Measurements from ENCODE around the gene LFNG. TPM values are rescaled to one million over a fixed set of nuclear protein-coding genes. Genes with fewer than 3 reads are reported as not detected.
A peak's percentile ranks its signal among the peaks of the same experiment; 100 is the strongest.

The LFNG gene
- total and polyA plus RNA-seq, 12 donors = 2.4 to 11.8 (median 9.0) TPM

DNA sequence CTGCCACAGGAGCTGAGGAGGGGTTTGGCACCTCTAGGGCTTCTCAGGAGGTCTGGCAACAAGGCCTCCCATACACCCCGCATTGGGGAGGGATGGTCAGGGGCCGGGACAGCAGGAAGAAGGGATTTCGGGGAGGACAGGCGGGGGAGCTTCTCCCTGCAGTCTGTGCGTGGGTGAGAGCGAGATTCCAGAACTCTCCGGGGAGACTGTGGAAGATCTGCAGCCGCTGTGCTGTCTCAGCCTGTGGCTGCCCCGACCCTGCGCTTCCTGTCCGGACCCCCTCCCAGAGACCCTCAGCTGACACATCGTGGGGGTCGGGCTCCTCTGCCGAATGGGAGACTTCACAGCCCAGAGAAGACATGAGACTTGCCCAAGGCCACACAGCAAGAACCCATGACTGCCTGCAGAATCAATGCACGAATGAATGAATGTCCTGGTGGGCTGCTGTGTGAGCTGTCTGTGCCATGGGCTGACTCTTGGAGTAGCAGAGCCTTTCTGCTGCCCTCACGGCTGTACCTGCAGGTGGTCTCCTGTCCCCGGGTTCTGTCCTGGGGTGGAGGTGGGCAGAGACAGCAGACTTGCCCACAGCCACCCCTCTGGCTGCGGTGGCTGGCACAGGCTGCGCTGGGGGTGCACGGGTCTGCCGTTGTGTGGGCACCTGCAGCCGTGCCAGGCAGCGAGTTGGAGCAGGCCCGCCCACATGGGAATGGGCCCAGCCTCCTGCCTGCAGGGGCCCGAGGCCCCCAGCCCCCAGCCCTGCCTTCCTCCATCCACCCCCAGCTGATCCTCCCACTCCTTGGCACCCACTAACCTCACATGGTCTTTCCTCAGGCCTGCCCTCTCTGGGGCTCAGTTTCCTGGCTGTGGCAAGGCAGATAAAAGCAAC is 16.3 kb upstream of the LFNG start:
- TF ChIP-seq, protein P1, sequence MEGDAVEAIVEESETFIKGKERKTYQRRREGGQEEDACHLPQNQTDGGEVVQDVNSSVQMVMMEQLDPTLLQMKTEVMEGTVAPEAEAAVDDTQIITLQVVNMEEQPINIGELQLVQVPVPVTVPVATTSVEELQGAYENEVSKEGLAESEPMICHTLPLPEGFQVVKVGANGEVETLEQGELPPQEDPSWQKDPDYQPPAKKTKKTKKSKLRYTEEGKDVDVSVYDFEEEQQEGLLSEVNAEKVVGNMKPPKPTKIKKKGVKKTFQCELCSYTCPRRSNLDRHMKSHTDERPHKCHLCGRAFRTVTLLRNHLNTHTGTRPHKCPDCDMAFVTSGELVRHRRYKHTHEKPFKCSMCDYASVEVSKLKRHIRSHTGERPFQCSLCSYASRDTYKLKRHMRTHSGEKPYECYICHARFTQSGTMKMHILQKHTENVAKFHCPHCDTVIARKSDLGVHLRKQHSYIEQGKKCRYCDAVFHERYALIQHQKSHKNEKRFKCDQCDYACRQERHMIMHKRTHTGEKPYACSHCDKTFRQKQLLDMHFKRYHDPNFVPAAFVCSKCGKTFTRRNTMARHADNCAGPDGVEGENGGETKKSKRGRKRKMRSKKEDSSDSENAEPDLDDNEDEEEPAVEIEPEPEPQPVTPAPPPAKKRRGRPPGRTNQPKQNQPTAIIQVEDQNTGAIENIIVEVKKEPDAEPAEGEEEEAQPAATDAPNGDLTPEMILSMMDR (IDR thresholded peaks at IDR 0.05) = no peak
- DNase-seq = no peak
- ATAC-seq = peak in 3 of 8 donors; percentile 2 to 22 (median 22)
- Histone ChIP-seq H3K27ac (no peak overlapping the region), H3K4me3 (no peak overlapping the region), H3K4me1 (peaks cover 3 to 26% (median 17%) of the 10 kb centered on the region in 9 donors), H3K27me3 (peaks cover 0 to 3% (median 0%) of the 10 kb centered on the region in 7 donors), H3K36me3 (no peaks in the 10 kb centered on the region), H3K9me3 (no peaks in the 10 kb centered on the region)
- intact Hi-C loops (cut with DNase I) = no loop called here
- WGBS, 2 donors = 63 to 65% methylated on average over 25 of the region's 25 CpGs

GRCh38 chr7:2504128-2504888 is 15.3 kb upstream of the LFNG start:
- intact Hi-C loops (cut with DNase I) = no loop called here
- Histone ChIP-seq H3K27ac (no peak overlapping the region), H3K4me1 (peaks cover 12 to 32% (median 27%) of the 10 kb centered on the region in 9 donors), H3K4me3 (no peak overlapping the region), H3K36me3 (no peaks in the 10 kb centered on the region), H3K27me3 (peaks cover 0 to 1% (median 0%) of the 10 kb centered on the region in 7 donors), H3K9me3 (no peaks in the 10 kb centered on the region)
- WGBS, 2 donors = 86 to 89% methylated on average over 21 of the region's 21 CpGs
- DNase-seq (no peak), ATAC-seq (no peak)
- TF ChIP-seq, protein P1 (IDR thresholded peaks at IDR 0.05) = no peak

DNA sequence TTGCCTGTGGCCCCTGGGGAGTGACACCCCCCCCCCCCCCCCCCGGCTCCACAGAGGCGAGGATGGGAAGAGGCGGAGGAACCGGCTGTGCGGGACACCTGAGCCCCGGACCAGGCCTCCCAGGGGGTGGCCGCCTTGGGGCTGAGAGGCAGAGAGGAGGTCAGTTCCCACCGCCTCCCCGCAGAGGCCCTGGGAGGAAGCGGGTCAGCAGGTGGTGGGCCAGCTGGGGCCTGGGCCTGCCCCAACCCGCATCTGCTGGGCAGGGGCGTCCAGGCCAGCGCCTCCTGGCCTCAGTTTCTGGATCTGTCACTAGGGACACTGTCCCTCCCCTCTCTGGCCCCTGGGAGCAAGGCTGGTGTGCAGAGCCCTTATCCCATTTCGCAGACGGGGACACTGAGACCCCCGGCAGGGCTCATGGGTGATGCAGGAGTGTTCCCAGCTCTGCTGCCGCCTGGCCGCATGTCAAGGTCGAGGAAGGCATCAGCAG is 14.6 kb upstream of the LFNG start:
- WGBS, 2 donors = 90 to 91% methylated on average over 19 of the region's 19 CpGs
- no peak for ATAC-seq

GRCh38 chr7:2505401-2505800 is 14.2 kb upstream of the LFNG start:
- H3K36me3 ChIP-seq = no peaks in the 10 kb centered on the region
- TF ChIP-seq, protein P1 (IDR thresholded peaks at IDR 0.05) = no peak
- intact Hi-C loops (cut with DNase I) = no loop called here
- no peak overlapping the region for H3K27ac ChIP-seq
- H3K27me3 ChIP-seq = peaks cover 0 to 5% (median 0%) of the 10 kb centered on the region in 7 donors
- ATAC-seq = no peak
- no peaks in the 10 kb centered on the region for H3K9me3 ChIP-seq
- 96 to 98% methylated on average over 14 of the region's 14 CpGs for WGBS, 2 donors
- no peak for DNase-seq
- H3K4me3 ChIP-seq = no peak overlapping the region
- H3K4me1 ChIP-seq = peaks cover 17 to 43% (median 38%) of the 10 kb centered on the region in 9 donors

More for the DNA sequence above, 14.6 kb upstream of the LFNG start:
- no peak for DNase-seq
- peaks cover 0 to 5% (median 0%) of the 10 kb centered on the region in 7 donors for H3K27me3 ChIP-seq
- TF ChIP-seq, protein P1 (IDR thresholded peaks at IDR 0.05) = no peak
- H3K4me1 ChIP-seq = peaks cover 15 to 38% (median 33%) of the 10 kb centered on the region in 9 donors
- intact Hi-C loops (cut with DNase I) = no loop called here
- no peaks in the 10 kb centered on the region for H3K9me3 ChIP-seq
- H3K4me3 ChIP-seq = no peak overlapping the region
- no peak overlapping the region for H3K27ac ChIP-seq
- H3K36me3 ChIP-seq = no peaks in the 10 kb centered on the region

Measured in heart right ventricle (tissue), 16 donors.